Psoas muscle (tissue), 8 donors: ENCODE measurements around the gene MAPKBP1. TPM values are rescaled to one million over a fixed set of nuclear protein-coding genes. Genes with fewer than 3 reads are reported as not detected.

ENCODE experiments used
- ATAC-seq, 4 donors: fragments of 200-7000 bp; cut with Tn5 transposase; one replicate each; pipeline ENCODE4 v1.9.1; 2020; ENCODE audit warnings: moderate library complexity in 3 of 4, mild to moderate bottlenecking in 2 of 4
- DNase-seq, 2 donors: peaks; one replicate each; pipeline ENCODE4 v3.0.0-alpha.2; 2020
- H3K27ac ChIP-seq: fragments of 200-600 bp; one replicate; pipeline ENCODE4 v1.8.0; 2022
- H3K27me3 ChIP-seq, 3 donors: fragments of 200-600 bp in 1 of 3; one replicate each; pipeline versions ENCODE4 v1.6.1 to v1.8.0; 2013 to 2022; ENCODE audit warnings: low read length in 2 of 3, mild to moderate bottlenecking in 2 of 3, moderate library complexity in 1 of 3; ENCODE audit not compliant: insufficient read depth in 3 of 3
- H3K36me3 ChIP-seq, 2 donors: fragments of 200-600 bp in 1 of 2; one replicate each; pipeline versions ENCODE4 v1.6.1 to v1.8.0; 2013 to 2022; ENCODE audit warnings: low read depth in 1 of 2, mild to moderate bottlenecking in 1 of 2, moderate library complexity in 1 of 2; ENCODE audit not compliant: insufficient read depth in 1 of 2
- H3K4me1 ChIP-seq: fragments of 200-600 bp; one replicate; pipeline ENCODE4 v1.8.0; 2022
- H3K4me3 ChIP-seq: fragments of 200-600 bp; one replicate; pipeline ENCODE4 v1.8.0; 2022; ENCODE audit warnings: mild to moderate bottlenecking
- H3K9me3 ChIP-seq: fragments of 200-600 bp; one replicate; pipeline ENCODE4 v1.8.0; 2022
- CTCF ChIP-seq: fragments of 200-600 bp; IDR thresholded peaks from one replicate; pipeline ENCODE4 v1.8.0; 2022; ENCODE audit warnings: antibody characterized with exemption
- WGBS, 3 donors: extraction: QIAGEN DNeasy Blood & Tissue Kit; methylation state at CpG; one replicate each; pipeline versions ENCODE4 v1.1.6 to v1.1.7; 2013; 5-methylcytosine and 5-hydroxymethylcytosine counted together
- intact Hi-C, 2 donors: fragments of 100-400 bp; cut with DNase I; formaldehyde crosslinking; loops; one replicate each; pipeline versions ENCODE4 v1.11.0 to v1.14.2; 2022
- polyA plus RNA-seq, 3 donors: library from polyadenylated mRNA; stranded (reverse); fragments of 200-250 nt; gene quantifications; one replicate each; pipeline ENCODE4 v1.2.3, GENCODE V29; 2013
- total RNA-seq, 4 donors: library from RNA; stranded (reverse); fragmentation: NEBNext Ultra II Directional in 2 of 4; extraction: Animal tissue kit (Norgen Biotek cat#: 25700) in 2 of 4; gene quantifications; one replicate each; pipeline versions ENCODE4 v1.2.1 to v1.2.4, GENCODE V29; 2021 to 2023
- donor health status: healthy with polysubstance abuse.
- donor health status: DM: no; HTN: no; CAD: no; lungs with moderate emphysema.
- donor health status: Bipolar disorder and iron deficiency.
- donor health status: healthy.
- donor health status: DM: yes; HTN: yes; CAD: no.
- donor health status: DM: no; HTN: no; CAD: no.
- donor health status: DM: no; HTN: no; CAD: no.
- donor health status: DM: yes; HTN: yes; CAD: no.

MAPKBP1 gene
- total and polyA plus RNA-seq, 7 donors, result 2.4 to 10.3 (median 7.1) TPM

GRCh38 chr15:41825572-41826535 lies 51.6 kb downstream of the MAPKBP1 start:
- Histone ChIP-seq H3K4me3 (no peak overlapping the region), H3K9me3 (no peaks in the 10 kb centered on the region), H3K27ac (no peak overlapping the region), H3K36me3 (peaks cover 0 to 52% of the 10 kb centered on the region in 2 donors), H3K27me3 (no peaks in the 10 kb centered on the region), H3K4me1 (peaks cover 16% of the 10 kb centered on the region)
- no peak for ATAC-seq
- TF ChIP-seq CTCF, result no peak
- 74 to 80% (median 78%) methylated on average over 13 of the region's 13 CpGs for WGBS, 3 donors
- intact Hi-C loops, result loop anchor here in 1 of 2 donors (5.0 kb wide), 1 partner anchor 141 kb away; no protein-coding TSS in a partner anchor
- DNase-seq, result no peak

- DNase-seq, result no peak
Observed at GRCh38 chr15:41827290-41827879, 53.1 kb downstream of the MAPKBP1 start.

GRCh38 chr15:41827880-41828806 lies 53.9 kb downstream of the MAPKBP1 start, which contains the start of gene JMJD7:
Gene JMJD7, plus strand, starts transcription at chr15:41828092. Its CDS starts 33 bp downstream, at chr15:41828125.
- Histone ChIP-seq H3K36me3 (peaks cover 0 to 40% of the 10 kb centered on the region in 2 donors), H3K27me3 (no peaks in the 10 kb centered on the region), H3K9me3 (no peaks in the 10 kb centered on the region), H3K4me3 (peak within 1 kb of the TSS; percentile 93), H3K27ac (peak within 1 kb of the TSS; percentile 86), H3K4me1 (peaks cover 21% of the 10 kb centered on the region)
- peak; percentile 96 to 98 for DNase-seq
- TF ChIP-seq CTCF, result no peak
- ATAC-seq, result peak; percentile 96 to 97 (median 96)
- intact Hi-C loops, result loop anchor here in 1 of 2 donors (5.0 kb wide), 1 partner anchor 139 kb away; no protein-coding TSS in a partner anchor
- WGBS, 3 donors, result 1% methylated on average over 53 to 66 of the region's 66 CpGs

More at GRCh38 chr15:41827290-41827879, 53.1 kb downstream of the MAPKBP1 start:
- WGBS, 3 donors, result 5 to 6% (median 6%) methylated on average over 33 to 37 of the region's 37 CpGs
- Histone ChIP-seq H3K4me3 (peak overlapping the region; percentile 93), H3K4me1 (peaks cover 16% of the 10 kb centered on the region), H3K27ac (no peak overlapping the region), H3K27me3 (no peaks in the 10 kb centered on the region), H3K9me3 (no peaks in the 10 kb centered on the region), H3K36me3 (peaks cover 0 to 48% of the 10 kb centered on the region in 2 donors)
- intact Hi-C loops, result loop anchor here in 1 of 2 donors (5.0 kb wide), 1 partner anchor 140 kb away; no protein-coding TSS in a partner anchor
- ATAC-seq, result peak; percentile 8 to 25 (median 18)
- TF ChIP-seq CTCF, result no peak

- H3K36me3 ChIP-seq, result peaks cover 0 to 34% of the 10 kb centered on the region in 2 donors
- 8 to 17% (median 12%) methylated on average over 6 of the region's 6 CpGs for WGBS, 3 donors
- intact Hi-C loops, result loop anchor here in 1 of 2 donors (5.0 kb wide), 1 partner anchor 139 kb away; no protein-coding TSS in a partner anchor
- no peak for TF ChIP-seq CTCF
- no peak for DNase-seq
- H3K9me3 ChIP-seq, result no peaks in the 10 kb centered on the region
- peaks cover 21% of the 10 kb centered on the region for H3K4me1 ChIP-seq
- peak overlapping the region; percentile 93 for H3K4me3 ChIP-seq
- no peaks in the 10 kb centered on the region for H3K27me3 ChIP-seq
- H3K27ac ChIP-seq, result peak overlapping the region; percentile 86
- ATAC-seq, result no peak
Observed at GRCh38 chr15:41828807-41829141, 54.5 kb downstream of the MAPKBP1 start.
